ENCODE results near the gene CACNA1D. TPM values are rescaled to one million over a fixed set of nuclear protein-coding genes. Genes with fewer than 3 reads are reported as not detected.

Gene CACNA1D
- total RNA-seq, 4 donors from 2014 or later: 12.7 to 98.9 (median 25.0) TPM

DNA sequence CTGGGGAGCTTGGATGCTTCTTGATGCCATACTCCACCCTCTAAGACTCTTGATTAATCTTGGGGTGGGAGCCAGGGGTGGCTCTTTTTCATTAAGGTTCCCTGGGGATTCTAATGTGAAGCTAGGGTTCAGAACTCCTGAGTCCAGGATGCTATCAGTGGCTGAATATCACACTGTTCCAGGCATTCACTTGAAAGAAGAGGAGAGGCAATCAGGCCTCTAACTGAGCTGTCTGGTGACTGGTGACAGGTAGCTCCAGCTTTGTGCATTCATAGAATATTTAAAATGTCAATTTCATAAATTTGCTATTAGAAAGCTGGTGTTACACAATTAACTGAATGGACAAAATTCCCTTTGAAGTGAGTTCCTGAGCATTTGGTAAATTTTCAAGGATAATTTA, 212.8 kb downstream of the CACNA1D start:
- TF ChIP-seq POLR2AphosphoS5 (IDR thresholded peaks at IDR 0.05) (no peak), POLR2A (IDR thresholded peaks at IDR 0.05) (no peak), EP300 (IDR thresholded peaks at IDR 0.05; ENCODE audit: low read depth) (no peak)
- TF ChIP-seq, protein P1, sequence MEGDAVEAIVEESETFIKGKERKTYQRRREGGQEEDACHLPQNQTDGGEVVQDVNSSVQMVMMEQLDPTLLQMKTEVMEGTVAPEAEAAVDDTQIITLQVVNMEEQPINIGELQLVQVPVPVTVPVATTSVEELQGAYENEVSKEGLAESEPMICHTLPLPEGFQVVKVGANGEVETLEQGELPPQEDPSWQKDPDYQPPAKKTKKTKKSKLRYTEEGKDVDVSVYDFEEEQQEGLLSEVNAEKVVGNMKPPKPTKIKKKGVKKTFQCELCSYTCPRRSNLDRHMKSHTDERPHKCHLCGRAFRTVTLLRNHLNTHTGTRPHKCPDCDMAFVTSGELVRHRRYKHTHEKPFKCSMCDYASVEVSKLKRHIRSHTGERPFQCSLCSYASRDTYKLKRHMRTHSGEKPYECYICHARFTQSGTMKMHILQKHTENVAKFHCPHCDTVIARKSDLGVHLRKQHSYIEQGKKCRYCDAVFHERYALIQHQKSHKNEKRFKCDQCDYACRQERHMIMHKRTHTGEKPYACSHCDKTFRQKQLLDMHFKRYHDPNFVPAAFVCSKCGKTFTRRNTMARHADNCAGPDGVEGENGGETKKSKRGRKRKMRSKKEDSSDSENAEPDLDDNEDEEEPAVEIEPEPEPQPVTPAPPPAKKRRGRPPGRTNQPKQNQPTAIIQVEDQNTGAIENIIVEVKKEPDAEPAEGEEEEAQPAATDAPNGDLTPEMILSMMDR (IDR thresholded peaks at IDR 0.05): no peak
- no peak for DNase-seq
- in situ Hi-C loops (cut with MboI; ENCODE audit: low pct_ligation_motif_present in 1 of 4, low pct_unique_long_range_greater_than_20kb in 1 of 4, low sequenced_read_pairs in 3 of 4) (loop anchor here in 2 of 4 donors (10.0 to 25.0 kb wide), 3 partner anchors 332 to 595 kb away; no protein-coding TSS in a partner anchor), intact Hi-C loops (cut with DNase I; ENCODE audit: low total_unique reads) (loop anchor here (5.0 kb wide), 1 partner anchor 410 kb away; no protein-coding TSS in a partner anchor)
- Histone ChIP-seq H3K27ac (no peak overlapping the region), H3K36me3 (no peaks in the 10 kb centered on the region), H3K27me3 (no peaks in the 10 kb centered on the region), H3K4me1 (peaks cover 0 to 6% (median 0%) of the 10 kb centered on the region in 4 donors), H3K4me3 (no peak overlapping the region), H3K9me3 (no peaks in the 10 kb centered on the region)

DNA sequence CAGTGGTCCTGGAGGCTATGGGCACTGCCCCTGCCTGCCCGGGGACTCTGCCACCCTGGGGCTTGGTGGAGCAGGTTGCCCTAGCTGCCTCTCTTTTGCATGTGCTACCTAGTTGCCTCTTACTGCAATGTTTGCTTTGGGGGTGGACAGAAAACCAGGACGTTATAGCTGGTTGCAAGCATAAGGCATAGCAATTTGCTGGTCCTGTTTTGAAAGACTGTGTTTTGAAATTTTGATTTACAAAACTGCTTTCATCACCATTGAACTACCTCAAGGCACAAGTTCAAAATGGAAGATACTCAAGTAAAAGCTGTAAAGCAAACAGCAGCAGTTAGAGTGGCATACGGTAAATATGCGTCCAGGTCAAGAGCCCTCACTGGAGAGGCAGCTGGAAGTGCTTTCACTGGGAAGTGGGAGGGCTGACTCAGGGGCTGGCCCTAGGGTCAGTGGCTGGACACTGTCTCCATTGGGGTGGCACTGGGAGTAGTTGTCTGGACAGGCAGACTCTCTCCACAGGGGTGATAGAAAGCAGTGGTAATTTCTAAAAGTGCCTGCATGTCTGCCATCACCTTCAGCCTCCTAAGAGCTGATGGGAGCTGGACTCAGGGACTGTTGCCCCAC, 213.7 kb downstream of the CACNA1D start:
- no peak for DNase-seq
- no peaks in the 10 kb centered on the region for H3K9me3 ChIP-seq
- TF ChIP-seq, protein P1 (IDR thresholded peaks at IDR 0.05): no peak
- no peak for TF ChIP-seq EP300 (IDR thresholded peaks at IDR 0.05; ENCODE audit: low read depth)
- no peak for TF ChIP-seq POLR2A (IDR thresholded peaks at IDR 0.05)
- no peak for TF ChIP-seq POLR2AphosphoS5 (IDR thresholded peaks at IDR 0.05)
- peaks cover 0 to 6% (median 0%) of the 10 kb centered on the region in 4 donors for H3K4me1 ChIP-seq
- H3K4me3 ChIP-seq: no peak overlapping the region
- no peak overlapping the region for H3K27ac ChIP-seq
- 29 to 64% methylated on average over 1 to 4 of the region's 4 CpGs for WGBS, 2 donors (ENCODE audit: low coverage in 1 of 2)
- in situ Hi-C loops (cut with MboI; ENCODE audit: low pct_ligation_motif_present in 1 of 4, low pct_unique_long_range_greater_than_20kb in 1 of 4, low sequenced_read_pairs in 3 of 4): loop anchor here in 2 of 4 donors (10.0 to 25.0 kb wide), 3 partner anchors 333 to 596 kb away; no protein-coding TSS in a partner anchor
- no peaks in the 10 kb centered on the region for H3K27me3 ChIP-seq
- intact Hi-C loops (cut with DNase I; ENCODE audit: low total_unique reads): loop anchor here (5.0 kb wide), 1 partner anchor 411 kb away; no protein-coding TSS in a partner anchor
- no peaks in the 10 kb centered on the region for H3K36me3 ChIP-seq

DNA sequence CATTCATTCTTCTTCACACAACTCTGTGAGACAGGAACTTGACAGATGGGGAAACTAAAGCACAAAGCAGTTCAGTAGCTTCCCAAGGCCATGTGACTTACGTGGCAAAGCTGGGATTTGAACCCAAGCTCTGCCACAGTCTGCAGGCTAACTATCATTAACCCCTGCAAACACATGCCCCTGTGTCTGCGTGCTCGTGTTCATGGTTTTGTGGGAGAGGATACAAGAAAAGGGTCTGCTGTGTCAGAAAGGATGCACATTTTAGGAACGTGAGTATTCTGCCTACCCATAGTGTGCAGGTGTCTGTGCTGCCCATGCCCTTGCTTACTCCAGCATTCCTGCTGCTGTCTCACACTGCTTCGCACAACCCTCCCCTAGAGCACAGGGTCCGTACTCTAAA, 214.8 kb downstream of the CACNA1D start:
- intact Hi-C loops (cut with DNase I; ENCODE audit: low total_unique reads) (loop anchor here (5.0 kb wide), 1 partner anchor 412 kb away; no protein-coding TSS in a partner anchor), in situ Hi-C loops (cut with MboI; ENCODE audit: low pct_ligation_motif_present in 1 of 4, low pct_unique_long_range_greater_than_20kb in 1 of 4, low sequenced_read_pairs in 3 of 4) (loop anchor here in 2 of 4 donors (10.0 to 25.0 kb wide), 3 partner anchors 334 to 597 kb away; no protein-coding TSS in a partner anchor)
- Histone ChIP-seq H3K4me1 (peaks cover 0 to 6% (median 0%) of the 10 kb centered on the region in 4 donors), H3K27ac (no peak overlapping the region), H3K4me3 (no peak overlapping the region), H3K9me3 (no peaks in the 10 kb centered on the region), H3K27me3 (no peaks in the 10 kb centered on the region), H3K36me3 (no peaks in the 10 kb centered on the region)
- DNase-seq: no peak
- 86 to 89% methylated on average over 3 to 6 of the region's 6 CpGs for WGBS, 2 donors (ENCODE audit: low coverage in 1 of 2)
- TF ChIP-seq, protein P1 (IDR thresholded peaks at IDR 0.05): no peak
- TF ChIP-seq POLR2A (IDR thresholded peaks at IDR 0.05) (no peak), EP300 (IDR thresholded peaks at IDR 0.05; ENCODE audit: low read depth) (no peak), POLR2AphosphoS5 (IDR thresholded peaks at IDR 0.05) (no peak)

DNA sequence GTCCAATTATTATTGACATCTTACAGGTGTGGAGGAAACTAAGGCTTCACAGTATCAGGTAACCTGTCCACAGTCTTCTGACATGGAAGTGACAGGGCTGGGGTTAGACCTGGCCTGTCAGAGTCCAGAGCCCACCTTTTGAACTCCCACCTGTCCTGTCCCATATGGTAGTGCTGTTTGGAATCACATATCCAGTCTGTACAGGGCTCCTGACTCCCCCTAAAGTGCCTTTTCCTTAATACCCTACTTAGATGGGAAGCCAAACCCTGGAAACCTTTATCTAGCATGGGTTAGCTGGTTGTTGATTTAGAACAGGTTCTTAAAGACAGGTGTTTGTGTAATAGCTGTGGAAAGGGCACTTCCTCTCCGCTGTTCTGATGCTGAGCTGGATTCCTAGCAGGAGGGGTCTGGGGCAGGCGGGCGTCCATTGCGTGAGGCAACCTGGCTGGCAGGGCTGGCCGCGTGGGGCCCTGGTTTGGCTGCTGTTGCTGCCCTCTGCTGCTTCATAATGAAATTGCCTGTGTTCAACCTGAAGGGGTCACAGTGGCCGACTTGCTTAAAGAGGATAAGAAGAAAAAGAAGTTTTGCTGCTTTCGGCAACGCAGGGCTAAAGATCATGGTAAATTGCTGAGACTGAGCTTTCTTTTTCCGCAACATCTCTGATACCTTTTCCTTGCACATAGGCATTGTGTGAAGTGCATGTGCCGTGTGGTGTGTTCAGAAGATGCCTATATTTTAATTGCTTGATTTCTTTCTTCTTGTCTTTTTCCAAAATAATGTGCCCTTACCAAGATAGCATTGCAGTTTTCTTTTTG, 215.7 kb downstream of the CACNA1D start:
- intact Hi-C loops (cut with DNase I; ENCODE audit: low total_unique reads): loop anchor here (5.0 kb wide), 2 partner anchors 333 to 413 kb away; no protein-coding TSS in a partner anchor
- 27 to 80% methylated on average over 2 to 7 of the region's 11 CpGs for WGBS, 2 donors (ENCODE audit: low coverage in 1 of 2)
- in situ Hi-C loops (cut with MboI; ENCODE audit: low pct_ligation_motif_present in 1 of 4, low pct_unique_long_range_greater_than_20kb in 1 of 4, low sequenced_read_pairs in 3 of 4): loop anchor here (5.0 to 25.0 kb wide), 5 partner anchors 333 to 598 kb away; no protein-coding TSS in a partner anchor

More for the DNA sequence above, 215.7 kb downstream of the CACNA1D start:
- TF ChIP-seq POLR2AphosphoS5 (IDR thresholded peaks at IDR 0.05): no peak
- TF ChIP-seq, protein P1 (IDR thresholded peaks at IDR 0.05): peak; percentile 75 to 82 (median 80)
- no peak overlapping the region for H3K4me3 ChIP-seq
- H3K27ac ChIP-seq: no peak overlapping the region
- peaks cover 0 to 6% (median 0%) of the 10 kb centered on the region in 4 donors for H3K4me1 ChIP-seq
- H3K36me3 ChIP-seq: no peaks in the 10 kb centered on the region
- H3K9me3 ChIP-seq: no peaks in the 10 kb centered on the region
- no peaks in the 10 kb centered on the region for H3K27me3 ChIP-seq
- peak; percentile 60 for DNase-seq
